HEK293T (cell line): ENCODE data around the gene RNF187.

Experiments
- CTCF ChIA-PET: fragments of 350-600 bp; formaldehyde crosslinking; extraction: SDS; loops from one replicate; lab custom pipeline; 2021; ENCODE audit warnings: antibody characterized with exemption, inconsistent platforms; lab: Yijun Ruan, JAX
- POLR2A ChIA-PET: fragments of 350-600 bp; formaldehyde crosslinking; extraction: SDS; loops from one replicate; lab custom pipeline; 2020; ENCODE audit warnings: antibody characterized with exemption, inconsistent platforms; lab: Yijun Ruan, JAX
- DNase-seq: peaks from one replicate; pipeline ENCODE4 v3.0.0; 2012; ENCODE audit warnings: mixed read lengths; ENCODE audit errors: extremely low spot score
- ARNT ChIP-seq: fragments of 450-650 bp; IDR thresholded peaks from 2 replicates; pipeline ENCODE4 v1.6.1; 2017; ENCODE audit warnings: mild to moderate bottlenecking
- BHLHE40 ChIP-seq: fragments of 450-650 bp; IDR thresholded peaks from 2 replicates; pipeline ENCODE4 v1.6.1; 2016; ENCODE audit warnings: mild to moderate bottlenecking, moderate library complexity, borderline replicate concordance
- CTBP1 ChIP-seq: fragments of 450-650 bp; IDR thresholded peaks from 2 replicates; pipeline ENCODE4 v1.6.1; 2016; ENCODE audit warnings: borderline replicate concordance
- ELF4 ChIP-seq: fragments of 450-650 bp; IDR thresholded peaks from 2 replicates; pipeline ENCODE4 v1.6.1; 2017; ENCODE audit warnings: antibody characterized with exemption
- FOXA1 ChIP-seq: fragments of 450-650 bp; IDR thresholded peaks from 2 replicates; pipeline ENCODE4 v1.6.1; 2016; ENCODE audit warnings: mild to moderate bottlenecking
- FOXK2 ChIP-seq: fragments of 450-650 bp; IDR thresholded peaks from 2 replicates; pipeline ENCODE4 v1.6.1; 2016; ENCODE audit warnings: mild to moderate bottlenecking
- FOXM1 ChIP-seq: fragments of 450-650 bp; IDR thresholded peaks from 2 replicates; pipeline ENCODE4 v1.6.1; 2017; ENCODE audit warnings: mild to moderate bottlenecking, borderline replicate concordance
- HDGF ChIP-seq: fragments of 450-650 bp; IDR thresholded peaks from 2 replicates; pipeline ENCODE4 v1.6.1; 2017; ENCODE audit warnings: antibody characterized with exemption, borderline replicate concordance
- L3MBTL2 ChIP-seq: fragments of 450-650 bp; conservative IDR thresholded peaks from 2 replicates; pipeline ENCODE4 v1.6.1; 2016; ENCODE audit warnings: mild to moderate bottlenecking
- LEF1 ChIP-seq: fragments of 450-650 bp; IDR thresholded peaks from 2 replicates; pipeline ENCODE4 v1.6.1; 2017; ENCODE audit warnings: mild to moderate bottlenecking, borderline replicate concordance
- NFRKB ChIP-seq: fragments of 450-650 bp; IDR thresholded peaks from 2 replicates; pipeline ENCODE4 v1.6.1; 2016; ENCODE audit warnings: mild to moderate bottlenecking, moderate library complexity
- PKNOX1 ChIP-seq: fragments of 450-650 bp; IDR thresholded peaks from 2 replicates; pipeline ENCODE4 v1.6.1; 2016
- SP1 ChIP-seq: fragments of 450-650 bp; IDR thresholded peaks from 2 replicates; pipeline ENCODE4 v1.6.1; 2017
- SUZ12 ChIP-seq: fragments of 450-650 bp; IDR thresholded peaks from 2 replicates; pipeline ENCODE4 v1.6.1; 2016; ENCODE audit warnings: mild to moderate bottlenecking
- TARDBP ChIP-seq: fragments of 450-650 bp; IDR thresholded peaks from 2 replicates; pipeline ENCODE4 v1.6.1; 2016
- ZNF384 ChIP-seq: fragments of 450-650 bp; IDR thresholded peaks from 2 replicates; pipeline ENCODE4 v1.6.1; 2016

Gene RNF187

DNA sequence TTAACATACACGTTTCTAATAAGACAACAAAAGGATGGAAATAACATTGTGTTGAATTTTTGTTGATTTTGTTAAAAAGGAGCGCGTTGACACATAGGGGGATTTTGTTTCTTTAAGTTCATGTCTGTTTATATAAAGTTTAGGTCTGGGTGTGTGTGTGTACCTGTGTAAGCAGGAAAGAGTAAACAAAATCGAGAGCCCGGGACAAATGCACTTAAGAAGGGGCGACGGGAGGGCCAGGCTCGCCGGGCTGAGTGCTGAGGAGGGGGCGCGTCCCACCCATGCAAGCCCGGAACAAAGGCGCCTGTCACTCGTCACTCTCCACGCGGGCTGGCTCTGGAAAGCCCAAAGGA is 41.7 kb upstream of the RNF187 start:
- ChIA-PET CTCF (no interaction called here), POLR2A (interaction anchor here (1.7 kb wide), 1 partner anchor 12 kb away, joined by 8 read pairs; no protein-coding TSS in a partner anchor)
- no peak for TF ChIP-seq ARNT
- DNase-seq = no peak

DNA sequence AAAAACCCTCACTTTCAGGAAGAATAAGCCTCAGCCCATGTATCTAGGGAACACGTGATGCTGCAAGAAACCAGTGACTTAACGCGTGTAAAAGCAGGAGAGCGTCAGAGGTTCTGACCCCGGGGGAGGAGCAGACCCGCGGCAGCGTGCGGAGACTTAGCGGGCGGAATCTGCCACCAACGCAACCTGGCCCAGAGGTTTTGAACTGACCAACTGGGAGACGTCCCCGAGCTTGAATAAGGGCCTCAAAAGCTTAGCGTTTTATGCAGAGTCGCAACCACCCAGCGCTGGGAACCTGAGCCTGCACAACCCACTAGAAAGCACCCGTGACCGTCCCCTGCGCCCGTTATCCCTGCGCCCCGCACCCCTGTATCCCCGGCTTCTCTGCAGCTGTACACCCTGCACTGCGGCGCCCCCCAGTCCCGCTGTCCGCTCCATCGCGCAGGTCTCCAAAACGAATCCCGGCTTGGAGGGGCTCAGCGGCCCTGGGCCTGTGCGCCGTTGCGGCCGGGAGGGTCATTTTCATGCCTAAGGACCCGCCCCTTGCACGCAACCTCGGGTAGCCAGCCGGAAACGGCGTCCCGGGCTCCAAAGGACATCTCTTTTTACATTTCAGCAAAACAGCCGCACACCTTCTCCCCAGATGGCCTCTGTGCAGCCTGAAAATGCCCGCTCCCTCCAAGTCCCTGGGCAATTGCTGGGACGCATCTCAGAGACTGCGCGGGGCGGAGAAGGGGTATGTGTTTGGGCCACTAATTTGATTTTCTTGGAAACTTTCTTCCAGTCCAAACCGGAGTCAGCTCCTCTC is 41.1 kb upstream of the RNF187 start:
- POLR2A ChIA-PET = interaction anchor here (1.7 kb wide), 1 partner anchor 11 kb away, joined by 8 read pairs; no protein-coding TSS in a partner anchor
- no peak for DNase-seq
- TF ChIP-seq LEF1 (no peak), TARDBP (no peak), SUZ12 (no peak), ARNT (no peak), CTBP1 (no peak), NFRKB (no peak), SP1 (no peak), ELF4 (no peak), BHLHE40 (no peak), L3MBTL2 (no peak), PKNOX1 (no peak), ZNF384 (no peak), FOXK2 (no peak), FOXM1 (no peak), FOXA1 (no peak), HDGF (no peak)
- CTCF ChIA-PET = no interaction called here

GRCh38 chr1:228446852-228447251 is 40.3 kb upstream of the RNF187 start:
- POLR2A ChIA-PET = interaction anchor here (1.7 kb wide), 1 partner anchor 10 kb away, joined by 8 read pairs; no protein-coding TSS in a partner anchor
- TF ChIP-seq TARDBP = no peak
- TF ChIP-seq FOXK2 = no peak
- no peak for TF ChIP-seq LEF1
- TF ChIP-seq ELF4 = no peak
- DNase-seq = no peak
- CTCF ChIA-PET = no interaction called here

DNA sequence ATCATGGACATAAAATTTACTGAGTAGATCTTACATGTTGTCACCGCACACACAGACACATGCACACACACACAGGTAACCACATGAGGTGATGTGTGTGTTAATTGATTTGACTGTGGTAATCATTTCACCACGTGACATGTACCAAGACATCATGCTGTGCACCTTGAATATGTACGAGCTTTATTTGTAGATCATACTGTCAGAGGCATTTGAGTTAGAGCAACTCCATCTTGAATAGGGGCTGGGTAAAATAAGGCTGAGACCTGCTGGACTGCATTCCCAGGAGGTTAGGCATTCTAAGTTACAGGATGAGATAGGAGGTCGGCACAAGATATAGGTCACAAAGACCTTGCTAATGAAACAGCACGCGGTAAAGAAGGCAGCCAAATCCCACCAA is 38.8 kb upstream of the RNF187 start:
- POLR2A ChIA-PET = interaction anchor here (1.5 kb wide), 1 partner anchor 9 kb away, joined by 5 read pairs; a partner anchor contains a TSS
- TF ChIP-seq ELF4 = no peak
- TF ChIP-seq CTBP1 = no peak
- no peak for TF ChIP-seq TARDBP
- TF ChIP-seq SUZ12 = no peak
- no peak for TF ChIP-seq FOXA1
- no peak for TF ChIP-seq LEF1
- TF ChIP-seq NFRKB = no peak
- no peak for TF ChIP-seq L3MBTL2
- no peak for TF ChIP-seq ZNF384
- TF ChIP-seq BHLHE40 = no peak
- no peak for TF ChIP-seq SP1
- TF ChIP-seq FOXK2 = no peak
- TF ChIP-seq PKNOX1 = no peak
- no peak for TF ChIP-seq FOXM1
- TF ChIP-seq ARNT = no peak
- TF ChIP-seq HDGF = no peak
- CTCF ChIA-PET = no interaction called here
- DNase-seq = no peak

GRCh38 chr1:228450200-228450599 is 37.0 kb upstream of the RNF187 start:
- TF ChIP-seq FOXA1 (no peak), FOXM1 (no peak), ELF4 (no peak)
- POLR2A ChIA-PET = no interaction called here
- DNase-seq = no peak
- CTCF ChIA-PET = no interaction called here

GRCh38 chr1:228452194-228453021 is 34.8 kb upstream of the RNF187 start:
- ChIA-PET CTCF (no interaction called here), POLR2A (no interaction called here)
- TF ChIP-seq TARDBP (no peak), L3MBTL2 (no peak), SP1 (no peak), BHLHE40 (no peak), FOXK2 (no peak), LEF1 (no peak), FOXA1 (no peak), FOXM1 (no peak), ARNT (no peak), NFRKB (no peak), SUZ12 (no peak), HDGF (no peak), CTBP1 (no peak), ELF4 (no peak), PKNOX1 (no peak), ZNF384 (no peak)
- no peak for DNase-seq
